ENCODE measurements around the gene SNAPC1.
A peak's percentile ranks its signal among the peaks of the same experiment; 100 is the strongest.
"Not testable (repeated sequence)": the region's sequence is repeated elsewhere in the genome, so short reads cannot be mapped to it uniquely, and the experiment has no call there.

SNAPC1 gene

DNA sequence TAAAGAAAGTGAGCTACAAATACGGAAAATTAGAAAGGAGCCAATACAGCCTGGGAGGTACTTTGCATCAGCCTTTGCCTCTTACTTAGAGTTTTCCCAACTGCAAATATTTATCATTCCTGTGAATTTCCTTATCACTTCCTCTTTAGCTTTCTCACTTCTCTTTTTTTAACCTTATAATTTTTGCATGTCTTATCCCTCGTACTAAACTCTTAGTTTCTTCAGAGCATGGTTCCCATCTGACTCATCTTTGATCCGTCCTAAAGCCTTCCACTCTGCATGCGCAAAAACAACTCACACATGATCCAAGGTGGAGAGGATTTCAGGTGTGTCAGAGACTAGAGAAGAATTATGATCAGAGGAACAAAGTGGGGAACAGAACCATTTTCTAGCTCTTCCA lies 9.6 kb upstream of the SNAPC1 start:
- Histone ChIP-seq H3K9ac (ENCODE audit: low read length) (no peak overlapping the region), H3K4me1 (ENCODE audit: low read length) (peaks cover 42% of the 10 kb centered on the region), H3K4me2 (ENCODE audit: low read length) (peak overlapping the region; percentile 71), H3K79me2 (ENCODE audit: low read length) (peaks cover 23% of the 10 kb centered on the region), H3K27ac (ENCODE audit: low read length) (peak overlapping the region; percentile 53), H3K9me3 (ENCODE audit: insufficient read depth, low read length) (no peaks in the 10 kb centered on the region), H2AFZ (ENCODE audit: low read depth, low read length) (no peak overlapping the region), H3K36me3 (replicated peaks; ENCODE audit: low read depth, low read length) (peaks cover 37% of the 10 kb centered on the region), H3K4me3 (ENCODE audit: low read length) (peak overlapping the region; percentile 89), H3K27me3 (ENCODE audit: low read depth, low read length) (no peaks in the 10 kb centered on the region), H4K20me1 (ENCODE audit: insufficient read depth, low read length) (no peaks in the 10 kb centered on the region)
- TF ChIP-seq EZH2phosphoT487 (IDR thresholded peaks at IDR 0.05; ENCODE audit: low read depth), result no peak
- TF ChIP-seq, protein P1, sequence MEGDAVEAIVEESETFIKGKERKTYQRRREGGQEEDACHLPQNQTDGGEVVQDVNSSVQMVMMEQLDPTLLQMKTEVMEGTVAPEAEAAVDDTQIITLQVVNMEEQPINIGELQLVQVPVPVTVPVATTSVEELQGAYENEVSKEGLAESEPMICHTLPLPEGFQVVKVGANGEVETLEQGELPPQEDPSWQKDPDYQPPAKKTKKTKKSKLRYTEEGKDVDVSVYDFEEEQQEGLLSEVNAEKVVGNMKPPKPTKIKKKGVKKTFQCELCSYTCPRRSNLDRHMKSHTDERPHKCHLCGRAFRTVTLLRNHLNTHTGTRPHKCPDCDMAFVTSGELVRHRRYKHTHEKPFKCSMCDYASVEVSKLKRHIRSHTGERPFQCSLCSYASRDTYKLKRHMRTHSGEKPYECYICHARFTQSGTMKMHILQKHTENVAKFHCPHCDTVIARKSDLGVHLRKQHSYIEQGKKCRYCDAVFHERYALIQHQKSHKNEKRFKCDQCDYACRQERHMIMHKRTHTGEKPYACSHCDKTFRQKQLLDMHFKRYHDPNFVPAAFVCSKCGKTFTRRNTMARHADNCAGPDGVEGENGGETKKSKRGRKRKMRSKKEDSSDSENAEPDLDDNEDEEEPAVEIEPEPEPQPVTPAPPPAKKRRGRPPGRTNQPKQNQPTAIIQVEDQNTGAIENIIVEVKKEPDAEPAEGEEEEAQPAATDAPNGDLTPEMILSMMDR (IDR thresholded peaks at IDR 0.05; ENCODE audit: low read depth, low read length), result no peak

DNA sequence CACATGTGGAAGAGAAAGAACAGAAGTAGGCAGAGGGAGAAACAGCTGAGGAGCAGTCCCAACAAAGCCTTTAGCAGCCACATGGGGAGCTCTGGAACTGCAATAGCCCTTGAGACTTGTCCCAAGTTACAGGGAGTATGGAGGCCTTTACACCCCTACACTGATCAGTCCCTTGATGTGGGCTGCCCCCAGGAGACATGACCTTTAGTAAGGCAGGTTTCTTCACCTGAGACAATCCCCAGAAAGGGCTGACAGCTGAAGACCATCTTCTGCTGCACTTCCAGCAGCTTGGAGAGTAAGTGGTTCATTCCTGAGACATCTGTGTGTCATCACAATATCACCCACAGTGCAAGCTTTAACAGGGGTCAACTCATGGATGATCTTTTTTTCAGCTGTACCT lies 8.6 kb upstream of the SNAPC1 start:
- H4K20me1 ChIP-seq (ENCODE audit: insufficient read depth, low read length), result no peaks in the 10 kb centered on the region
- no peak overlapping the region for H3K9ac ChIP-seq (ENCODE audit: low read length)
- H3K9me3 ChIP-seq (ENCODE audit: insufficient read depth, low read length), result no peaks in the 10 kb centered on the region
- peaks cover 13% of the 10 kb centered on the region for H3K79me2 ChIP-seq (ENCODE audit: low read length)
- TF ChIP-seq EZH2phosphoT487 (IDR thresholded peaks at IDR 0.05; ENCODE audit: low read depth), result no peak
- TF ChIP-seq, protein P1 (IDR thresholded peaks at IDR 0.05; ENCODE audit: low read depth, low read length), result no peak
- H3K36me3 ChIP-seq (replicated peaks; ENCODE audit: low read depth, low read length), result peaks cover 28% of the 10 kb centered on the region
- H3K4me2 ChIP-seq (ENCODE audit: low read length), result peak overlapping the region; percentile 71; the same call in 1 of the 2 replicates
- H3K4me1 ChIP-seq (ENCODE audit: low read length), result peaks cover 33% of the 10 kb centered on the region
- no peak overlapping the region for H2AFZ ChIP-seq (ENCODE audit: low read depth, low read length)
- no peaks in the 10 kb centered on the region for H3K27me3 ChIP-seq (ENCODE audit: low read depth, low read length)
- no peak overlapping the region for H3K27ac ChIP-seq (ENCODE audit: low read length)
- no peak overlapping the region for H3K4me3 ChIP-seq (ENCODE audit: low read length)

GRCh38 chr14:61754627-61755381 lies 7.4 kb upstream of the SNAPC1 start:
- H3K36me3 ChIP-seq (replicated peaks; ENCODE audit: low read depth, low read length), result peaks cover 16% of the 10 kb centered on the region
- no peak overlapping the region for H3K4me2 ChIP-seq (ENCODE audit: low read length)
- no peak overlapping the region for H3K9ac ChIP-seq (ENCODE audit: low read length)

GRCh38 chr14:61755382-61755742 lies 6.9 kb upstream of the SNAPC1 start:
- H3K4me3 ChIP-seq (ENCODE audit: low read length); H2AFZ ChIP-seq (ENCODE audit: low read depth, low read length); H3K27me3 ChIP-seq (ENCODE audit: low read depth, low read length); H3K9me3 ChIP-seq (ENCODE audit: insufficient read depth, low read length); H3K79me2 ChIP-seq (ENCODE audit: low read length); H3K4me2 ChIP-seq (ENCODE audit: low read length); H3K9ac ChIP-seq (ENCODE audit: low read length); H3K27ac ChIP-seq (ENCODE audit: low read length); H4K20me1 ChIP-seq (ENCODE audit: insufficient read depth, low read length): not testable (repeated sequence)
- peaks cover 10% of the 10 kb centered on the region for H3K36me3 ChIP-seq (replicated peaks; ENCODE audit: low read depth, low read length)
- peaks cover 25% of the 10 kb centered on the region for H3K4me1 ChIP-seq (ENCODE audit: low read length)

More at GRCh38 chr14:61754627-61755381, 7.4 kb upstream of the SNAPC1 start:
- Histone ChIP-seq H3K27me3 (ENCODE audit: low read depth, low read length) (no peaks in the 10 kb centered on the region), H3K79me2 (ENCODE audit: low read length) (peaks cover 4% of the 10 kb centered on the region; the same call in 1 of the 2 replicates), H3K9me3 (ENCODE audit: insufficient read depth, low read length) (no peaks in the 10 kb centered on the region), H3K27ac (ENCODE audit: low read length) (no peak overlapping the region), H4K20me1 (ENCODE audit: insufficient read depth, low read length) (no peaks in the 10 kb centered on the region), H2AFZ (ENCODE audit: low read depth, low read length) (no peak overlapping the region), H3K4me3 (ENCODE audit: low read length) (no peak overlapping the region), H3K4me1 (ENCODE audit: low read length) (peaks cover 25% of the 10 kb centered on the region)
- no peak for TF ChIP-seq EZH2phosphoT487 (IDR thresholded peaks at IDR 0.05; ENCODE audit: low read depth)
- TF ChIP-seq, protein P1 (IDR thresholded peaks at IDR 0.05; ENCODE audit: low read depth, low read length), result no peak
